Vagina (tissue), 2 donors: ENCODE data around the gene ASS1. TPM values are rescaled to one million over a fixed set of nuclear protein-coding genes. Genes with fewer than 3 reads are reported as not detected.

Experiments used
- DNase-seq, 2 donors: peaks; one replicate each; pipeline ENCODE4 v3.0.0-alpha.2; 2017; ENCODE audit errors: extremely low spot score in 2 of 2
- H3K27ac ChIP-seq: fragments of 200-600 bp; sonication (generic); one replicate; pipeline ENCODE4 v1.5.1; 2019
- H3K27me3 ChIP-seq: fragments of 200-600 bp; sonication (generic); one replicate; pipeline ENCODE4 v1.5.1; 2019
- H3K36me3 ChIP-seq, 2 donors: fragments of 200-600 bp; sonication (generic); one replicate each; pipeline ENCODE4 v1.5.1; 2017 to 2019
- H3K4me1 ChIP-seq: fragments of 200-600 bp; sonication (generic); one replicate; pipeline ENCODE4 v1.5.1; 2019
- H3K4me3 ChIP-seq, 2 donors: fragments of 200-600 bp; sonication (generic); 1 replicate in 1 of 2; 2 replicates in 1 of 2; pipeline ENCODE4 v1.5.1; 2016 to 2019
- H3K9me3 ChIP-seq: fragments of 200-600 bp; sonication (generic); one replicate; pipeline ENCODE4 v1.5.1; 2019
- CTCF ChIP-seq, 3 experiments: fragments of 450-650 bp in 2 of 3; fragments of 200-600 bp in 1 of 3; sonication (generic) in 1 of 3; IDR thresholded peaks; one replicate each; pipeline ENCODE4 v1.5.1; 2017 to 2019; ENCODE audit warnings: antibody characterized with exemption in 3 of 3, mild to moderate bottlenecking in 2 of 3, moderate library complexity in 2 of 3
- POLR2A ChIP-seq, 2 donors: fragments of 450-650 bp; IDR thresholded peaks; one replicate each; pipeline ENCODE4 v1.6.1; 2017; ENCODE audit warnings: antibody characterized with exemption in 2 of 2, mild to moderate bottlenecking in 2 of 2, moderate library complexity in 2 of 2
- POLR2AphosphoS5 ChIP-seq, 2 donors: sonication (generic); formaldehyde crosslinking; IDR thresholded peaks; one replicate each; pipeline ENCODE4 v1.9.0; 2017; ENCODE audit warnings: antibody characterized with exemption in 2 of 2, mild to moderate bottlenecking in 2 of 2, low read depth in 1 of 2; ENCODE audit not compliant: insufficient read depth in 1 of 2
- intact Hi-C: fragments of 100-400 bp; cut with DNase I; formaldehyde crosslinking; loops from one replicate; pipeline ENCODE4 v1.15.1; 2023
- total RNA-seq: library from RNA; depleted of rRNA; stranded (reverse); fragments of >200 nt; gene quantifications from one replicate; pipeline ENCODE4 v1.2.3, GENCODE V29; 2016

Gene ASS1
- total RNA-seq, 1 donor from 2014 or later = 84.0 TPM

- Histone ChIP-seq H3K27me3 (no peaks in the 10 kb centered on the region), H3K9me3 (no peaks in the 10 kb centered on the region), H3K27ac (no peak overlapping the region), H3K4me1 (peaks cover 9% of the 10 kb centered on the region), H3K4me3 (no peak overlapping the region), H3K36me3 (no peaks in the 10 kb centered on the region)
- DNase-seq = no peak
- TF ChIP-seq POLR2A (IDR thresholded peaks at IDR 0.05) (no peak), CTCF (IDR thresholded peaks at IDR 0.05) (no peak), POLR2AphosphoS5 (IDR thresholded peaks at IDR 0.05; ENCODE audit: insufficient read depth in 1 of 2, low read depth in 1 of 2) (no peak)
- intact Hi-C loops = no loop called here
Observed at GRCh38 chr9:130406278-130406895, 38.4 kb upstream of the ASS1 start.

GRCh38 chr9:130407916-130408663 is 36.7 kb upstream of the ASS1 start:
- Histone ChIP-seq H3K27me3 (no peaks in the 10 kb centered on the region), H3K4me3 (no peak overlapping the region), H3K4me1 (peaks cover 10% of the 10 kb centered on the region), H3K36me3 (no peaks in the 10 kb centered on the region), H3K27ac (no peak overlapping the region), H3K9me3 (no peaks in the 10 kb centered on the region)
- TF ChIP-seq POLR2AphosphoS5 (IDR thresholded peaks at IDR 0.05; ENCODE audit: insufficient read depth in 1 of 2, low read depth in 1 of 2) = no peak
- TF ChIP-seq POLR2A (IDR thresholded peaks at IDR 0.05) = no peak
- DNase-seq = no peak
- intact Hi-C loops = no loop called here

- no peak for TF ChIP-seq CTCF (IDR thresholded peaks at IDR 0.05)
- TF ChIP-seq POLR2A (IDR thresholded peaks at IDR 0.05) = no peak
- TF ChIP-seq POLR2AphosphoS5 (IDR thresholded peaks at IDR 0.05; ENCODE audit: insufficient read depth in 1 of 2, low read depth in 1 of 2) = no peak
- DNase-seq = no peak
- Histone ChIP-seq H3K27me3 (no peaks in the 10 kb centered on the region), H3K36me3 (no peaks in the 10 kb centered on the region), H3K9me3 (no peaks in the 10 kb centered on the region), H3K4me1 (peaks cover 10% of the 10 kb centered on the region), H3K27ac (no peak overlapping the region), H3K4me3 (no peak overlapping the region)
- intact Hi-C loops = no loop called here
Observed at GRCh38 chr9:130408669-130409068, 36.1 kb upstream of the ASS1 start.

- TF ChIP-seq POLR2AphosphoS5 (IDR thresholded peaks at IDR 0.05; ENCODE audit: insufficient read depth in 1 of 2, low read depth in 1 of 2) = no peak
- no peak for TF ChIP-seq POLR2A (IDR thresholded peaks at IDR 0.05)
- H3K9me3 ChIP-seq = no peaks in the 10 kb centered on the region
- no peak overlapping the region for H3K4me3 ChIP-seq
- no peak overlapping the region for H3K27ac ChIP-seq
- no peak for DNase-seq
- no peaks in the 10 kb centered on the region for H3K36me3 ChIP-seq
- no peaks in the 10 kb centered on the region for H3K27me3 ChIP-seq
- intact Hi-C loops = no loop called here
- H3K4me1 ChIP-seq = peaks cover 10% of the 10 kb centered on the region
Observed at GRCh38 chr9:130409246-130409645, 35.5 kb upstream of the ASS1 start.

GRCh38 chr9:130410443-130410842 is 34.3 kb upstream of the ASS1 start:
- DNase-seq = no peak
- no peaks in the 10 kb centered on the region for H3K9me3 ChIP-seq
- H3K27ac ChIP-seq = no peak overlapping the region
- no peaks in the 10 kb centered on the region for H3K36me3 ChIP-seq
- H3K27me3 ChIP-seq = no peaks in the 10 kb centered on the region
- no peak for TF ChIP-seq POLR2A (IDR thresholded peaks at IDR 0.05)
- no peak for TF ChIP-seq CTCF (IDR thresholded peaks at IDR 0.05)
- peaks cover 10% of the 10 kb centered on the region for H3K4me1 ChIP-seq
- no peak overlapping the region for H3K4me3 ChIP-seq
- intact Hi-C loops = no loop called here

- Histone ChIP-seq H3K4me1 (peaks cover 10% of the 10 kb centered on the region), H3K27ac (no peak overlapping the region), H3K27me3 (no peaks in the 10 kb centered on the region), H3K9me3 (no peaks in the 10 kb centered on the region), H3K4me3 (no peak overlapping the region), H3K36me3 (no peaks in the 10 kb centered on the region)
- no peak for TF ChIP-seq POLR2A (IDR thresholded peaks at IDR 0.05)
- no peak for TF ChIP-seq POLR2AphosphoS5 (IDR thresholded peaks at IDR 0.05; ENCODE audit: insufficient read depth in 1 of 2, low read depth in 1 of 2)
- TF ChIP-seq CTCF (IDR thresholded peaks at IDR 0.05) = no peak
- intact Hi-C loops = no loop called here
- no peak for DNase-seq
Observed at GRCh38 chr9:130411566-130411915, 33.2 kb upstream of the ASS1 start.
